AG10803 (cell line): ENCODE results near the gene CDC42BPB.
"Not testable (repeated sequence)": the region's sequence is repeated elsewhere in the genome, so short reads cannot be mapped to it uniquely, and the experiment has no call there.

ENCODE experiments used
- DNase-seq: peaks from one replicate; pipeline ENCODE4 v3.0.0; 2010; ENCODE audit warnings: low read depth
- H3K4me3 ChIP-seq: 2 replicates; pipeline ENCODE4 v1.5.1; 2011; ENCODE audit warnings: mild to moderate bottlenecking, low read length, control low read depth
- CTCF ChIP-seq: conservative IDR thresholded peaks from 2 replicates; pipeline ENCODE4 v1.5.1; 2011; ENCODE audit warnings: mild to moderate bottlenecking, low read length, control low read depth, inconsistent platforms

The CDC42BPB gene

GRCh38 chr14:103031566-103031911, 25.8 kb downstream of the CDC42BPB start:
- TF ChIP-seq CTCF = no peak
- H3K4me3 ChIP-seq = no peak overlapping the region

GRCh38 chr14:103030741-103031565, 26.4 kb downstream of the CDC42BPB start:
- no peak for TF ChIP-seq CTCF
- H3K4me3 ChIP-seq = no peak overlapping the region

More at GRCh38 chr14:103031566-103031911, 25.8 kb downstream of the CDC42BPB start:
- no peak for DNase-seq

GRCh38 chr14:103029936-103030335, 27.4 kb downstream of the CDC42BPB start:
- TF ChIP-seq CTCF = no peak
- H3K4me3 ChIP-seq = no peak overlapping the region
- no peak for DNase-seq

More at GRCh38 chr14:103030741-103031565, 26.4 kb downstream of the CDC42BPB start:
- DNase-seq = peak; percentile 11

GRCh38 chr14:103028772-103029171, 28.6 kb downstream of the CDC42BPB start:
- H3K4me3 ChIP-seq = no peak overlapping the region
- no peak for DNase-seq
- no peak for TF ChIP-seq CTCF

DNA sequence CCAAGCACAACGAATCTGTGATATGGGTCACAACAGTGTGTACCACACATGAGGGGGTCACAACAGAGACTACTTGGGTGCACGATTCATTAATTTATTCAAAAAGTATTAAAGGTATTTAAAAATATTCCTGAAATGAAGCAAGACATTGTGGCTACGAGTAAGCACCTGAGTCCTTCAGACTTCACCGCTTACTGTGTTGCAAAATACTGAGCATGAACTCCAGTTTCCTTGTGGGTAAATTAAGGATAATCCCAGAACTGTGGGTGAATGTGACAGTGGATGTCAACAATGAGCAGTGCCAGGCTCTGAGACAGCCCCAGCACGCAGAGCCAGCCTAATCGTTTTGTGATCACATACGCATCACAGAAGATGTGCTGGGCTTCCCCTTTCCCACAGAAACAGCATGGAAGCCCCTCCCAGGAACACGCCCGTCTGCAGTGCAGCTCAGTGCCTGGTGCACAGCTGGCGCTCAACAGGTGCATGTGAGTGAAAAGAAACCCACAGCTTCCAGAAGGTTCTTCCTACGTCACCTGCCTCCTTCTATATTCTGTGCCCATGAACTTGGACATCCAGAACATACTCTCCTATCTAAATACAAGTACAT, 29.1 kb downstream of the CDC42BPB start:
- no peak for TF ChIP-seq CTCF
- DNase-seq = no peak
- no peak overlapping the region for H3K4me3 ChIP-seq

DNA sequence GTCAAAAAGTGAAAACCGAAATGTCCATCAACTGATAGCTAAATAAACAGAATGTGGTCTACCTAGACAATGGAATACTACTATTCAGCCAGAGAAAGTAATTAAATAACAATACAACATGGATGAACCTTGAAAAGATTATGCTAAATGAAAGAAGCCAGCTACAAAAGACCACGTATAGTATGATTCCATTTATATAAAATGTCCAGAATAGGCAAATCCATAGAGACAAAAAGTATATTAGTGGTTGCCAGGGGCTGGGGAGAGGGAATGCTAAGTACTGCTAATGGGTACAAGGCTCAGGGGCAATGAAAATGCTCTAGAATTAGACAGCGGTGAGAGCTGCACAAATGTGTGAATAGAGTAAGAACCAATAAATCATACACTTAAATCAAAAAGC, 29.9 kb downstream of the CDC42BPB start:
- DNase-seq = no peak
- H3K4me3 ChIP-seq = no peak overlapping the region
- no peak for TF ChIP-seq CTCF

GRCh38 chr14:103026988-103027387, 30.4 kb downstream of the CDC42BPB start:
- no peak for DNase-seq
- TF ChIP-seq CTCF = no peak
- no peak overlapping the region for H3K4me3 ChIP-seq

- not testable (repeated sequence) for H3K4me3 ChIP-seq, DNase-seq
These were observed 31.2 kb downstream of the CDC42BPB start for GRCh38 chr14:103026196-103026595.
